Psoas muscle (tissue), 8 donors: ENCODE data around the gene IL3. TPM values are rescaled to one million over a fixed set of nuclear protein-coding genes. Genes with fewer than 3 reads are reported as not detected.

Experiments
- ATAC-seq, 4 donors: fragments of 200-7000 bp; cut with Tn5 transposase; one replicate each; pipeline ENCODE4 v1.9.1; 2020; ENCODE audit warnings: moderate library complexity in 3 of 4, mild to moderate bottlenecking in 2 of 4
- DNase-seq, 2 donors: peaks; one replicate each; pipeline ENCODE4 v3.0.0-alpha.2; 2020
- H3K27ac ChIP-seq: fragments of 200-600 bp; one replicate; pipeline ENCODE4 v1.8.0; 2022
- H3K27me3 ChIP-seq, 3 donors: fragments of 200-600 bp in 1 of 3; one replicate each; pipeline versions ENCODE4 v1.6.1 to v1.8.0; 2013 to 2022; ENCODE audit warnings: low read length in 2 of 3, mild to moderate bottlenecking in 2 of 3, moderate library complexity in 1 of 3; ENCODE audit not compliant: insufficient read depth in 3 of 3
- H3K36me3 ChIP-seq, 2 donors: fragments of 200-600 bp in 1 of 2; one replicate each; pipeline versions ENCODE4 v1.6.1 to v1.8.0; 2013 to 2022; ENCODE audit warnings: low read depth in 1 of 2, mild to moderate bottlenecking in 1 of 2, moderate library complexity in 1 of 2; ENCODE audit not compliant: insufficient read depth in 1 of 2
- H3K4me1 ChIP-seq: fragments of 200-600 bp; one replicate; pipeline ENCODE4 v1.8.0; 2022
- H3K4me3 ChIP-seq: fragments of 200-600 bp; one replicate; pipeline ENCODE4 v1.8.0; 2022; ENCODE audit warnings: mild to moderate bottlenecking
- H3K9me3 ChIP-seq: fragments of 200-600 bp; one replicate; pipeline ENCODE4 v1.8.0; 2022
- WGBS, 3 donors: extraction: QIAGEN DNeasy Blood & Tissue Kit; methylation state at CpG; one replicate each; pipeline versions ENCODE4 v1.1.6 to v1.1.7; 2013; 5-methylcytosine and 5-hydroxymethylcytosine counted together
- intact Hi-C, 2 donors: fragments of 100-400 bp; cut with DNase I; formaldehyde crosslinking; loops; one replicate each; pipeline versions ENCODE4 v1.11.0 to v1.14.2; 2022
- polyA plus RNA-seq, 3 donors: library from polyadenylated mRNA; stranded (reverse); fragments of 200-250 nt; gene quantifications; one replicate each; pipeline ENCODE4 v1.2.3, GENCODE V29; 2013
- total RNA-seq, 4 donors: library from RNA; stranded (reverse); fragmentation: NEBNext Ultra II Directional in 2 of 4; extraction: Animal tissue kit (Norgen Biotek cat#: 25700) in 2 of 4; gene quantifications; one replicate each; pipeline versions ENCODE4 v1.2.1 to v1.2.4, GENCODE V29; 2021 to 2023
- TF ChIP-seq, protein P1 (sequence below): fragments of 200-600 bp; IDR thresholded peaks from one replicate; pipeline ENCODE4 v1.8.0; 2022; ENCODE audit warnings: antibody characterized with exemption
- donor health status: healthy with polysubstance abuse.
- donor health status: DM: no; HTN: no; CAD: no; lungs with moderate emphysema.
- donor health status: Bipolar disorder and iron deficiency.
- donor health status: healthy.
- donor health status: DM: yes; HTN: yes; CAD: no.
- donor health status: DM: no; HTN: no; CAD: no.
- donor health status: DM: no; HTN: no; CAD: no.
- donor health status: DM: yes; HTN: yes; CAD: no.

The IL3 gene
- total and polyA plus RNA-seq, 7 donors, result not detected

DNA sequence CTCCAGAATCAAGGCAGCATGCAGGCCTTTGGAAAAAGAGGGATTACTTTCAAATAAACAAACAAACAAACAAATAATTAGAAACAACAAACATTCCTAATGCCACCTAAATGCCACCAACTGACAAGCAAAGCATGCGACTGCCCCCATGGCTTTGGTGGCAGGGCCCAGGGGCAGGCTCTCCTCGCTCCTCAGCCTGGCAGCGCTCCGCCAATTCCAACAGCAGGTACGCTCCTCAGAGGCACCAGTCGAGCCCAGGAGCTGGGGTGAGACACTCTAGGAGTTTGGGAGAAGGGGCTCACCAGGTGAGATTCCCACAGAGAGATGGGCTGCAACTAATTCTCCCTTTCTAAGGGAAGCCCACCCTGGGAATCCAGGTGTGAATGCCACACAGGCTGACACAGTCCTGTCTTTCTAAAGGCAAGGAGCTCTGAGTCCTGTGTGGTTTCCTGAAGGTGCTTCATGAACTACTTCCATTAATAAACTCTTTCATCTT, 41.0 kb downstream of the IL3 start:
- TF ChIP-seq, protein P1, sequence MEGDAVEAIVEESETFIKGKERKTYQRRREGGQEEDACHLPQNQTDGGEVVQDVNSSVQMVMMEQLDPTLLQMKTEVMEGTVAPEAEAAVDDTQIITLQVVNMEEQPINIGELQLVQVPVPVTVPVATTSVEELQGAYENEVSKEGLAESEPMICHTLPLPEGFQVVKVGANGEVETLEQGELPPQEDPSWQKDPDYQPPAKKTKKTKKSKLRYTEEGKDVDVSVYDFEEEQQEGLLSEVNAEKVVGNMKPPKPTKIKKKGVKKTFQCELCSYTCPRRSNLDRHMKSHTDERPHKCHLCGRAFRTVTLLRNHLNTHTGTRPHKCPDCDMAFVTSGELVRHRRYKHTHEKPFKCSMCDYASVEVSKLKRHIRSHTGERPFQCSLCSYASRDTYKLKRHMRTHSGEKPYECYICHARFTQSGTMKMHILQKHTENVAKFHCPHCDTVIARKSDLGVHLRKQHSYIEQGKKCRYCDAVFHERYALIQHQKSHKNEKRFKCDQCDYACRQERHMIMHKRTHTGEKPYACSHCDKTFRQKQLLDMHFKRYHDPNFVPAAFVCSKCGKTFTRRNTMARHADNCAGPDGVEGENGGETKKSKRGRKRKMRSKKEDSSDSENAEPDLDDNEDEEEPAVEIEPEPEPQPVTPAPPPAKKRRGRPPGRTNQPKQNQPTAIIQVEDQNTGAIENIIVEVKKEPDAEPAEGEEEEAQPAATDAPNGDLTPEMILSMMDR, result no peak
- Histone ChIP-seq H3K4me3 (no peak overlapping the region), H3K27me3 (no peaks in the 10 kb centered on the region), H3K27ac (no peak overlapping the region), H3K36me3 (no peaks in the 10 kb centered on the region), H3K9me3 (no peaks in the 10 kb centered on the region), H3K4me1 (peaks cover 4% of the 10 kb centered on the region)
- 94 to 97% (median 96%) methylated on average over 6 of the region's 6 CpGs for WGBS, 3 donors
- DNase-seq (no peak), ATAC-seq (no peak)
- intact Hi-C loops, result no loop called here

DNA sequence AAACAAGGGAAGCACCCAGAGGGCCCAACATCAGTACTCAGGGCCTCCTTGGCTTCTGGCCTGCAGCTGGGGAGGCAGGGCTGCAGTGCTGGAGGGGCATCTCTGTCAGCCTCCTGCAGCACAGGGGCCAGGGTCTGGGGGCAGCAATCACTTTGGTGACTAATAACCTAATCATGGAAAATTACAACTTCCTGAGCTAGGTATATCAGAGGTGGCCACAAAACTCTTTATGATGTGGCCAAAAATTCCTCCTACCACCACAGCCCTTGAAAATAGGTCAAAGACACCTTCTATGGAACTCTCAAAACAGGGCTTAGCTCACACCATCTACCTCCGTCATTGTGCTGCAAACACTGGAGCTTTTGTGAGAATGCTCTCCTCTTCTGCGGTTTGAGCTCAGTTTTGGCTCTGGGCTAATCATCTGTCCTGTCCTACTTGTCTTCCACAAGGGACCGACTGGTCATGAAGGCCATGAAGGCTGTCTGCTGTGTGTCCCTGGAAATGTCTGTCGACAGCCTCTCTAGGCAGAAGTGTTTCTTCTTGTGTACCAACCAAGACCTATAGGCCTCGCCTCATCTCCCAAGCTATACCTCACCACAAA, 41.7 kb downstream of the IL3 start:
- no peak overlapping the region for H3K4me3 ChIP-seq
- H3K4me1 ChIP-seq, result peaks cover 4% of the 10 kb centered on the region
- DNase-seq (no peak), ATAC-seq (no peak)
- TF ChIP-seq, protein P1, result no peak
- no peaks in the 10 kb centered on the region for H3K36me3 ChIP-seq
- intact Hi-C loops, result no loop called here
- no peak overlapping the region for H3K27ac ChIP-seq
- H3K9me3 ChIP-seq, result no peaks in the 10 kb centered on the region
- WGBS, 3 donors, result 86 to 89% (median 87%) methylated on average over 5 of the region's 5 CpGs
- H3K27me3 ChIP-seq, result no peaks in the 10 kb centered on the region

DNA sequence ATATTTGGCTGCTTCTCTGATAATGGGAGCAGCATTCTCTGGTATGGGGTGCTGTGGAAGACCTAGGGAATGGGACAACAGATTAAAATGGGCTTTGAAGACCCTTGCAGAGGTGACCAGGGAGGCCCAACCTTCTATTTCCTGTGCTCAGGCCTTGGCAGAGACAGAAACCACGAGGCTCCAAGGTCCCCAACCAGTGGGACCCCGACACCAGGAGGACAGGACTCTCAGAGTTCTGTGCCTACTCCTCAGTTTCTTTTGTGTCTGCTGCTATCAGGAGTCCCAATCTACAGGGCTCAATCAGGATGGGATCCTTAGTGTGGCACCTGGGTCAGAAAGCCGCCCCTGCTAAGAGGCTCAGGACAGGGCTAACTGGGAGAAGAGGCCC, 42.5 kb downstream of the IL3 start:
- no peak overlapping the region for H3K27ac ChIP-seq

GRCh38 chr5:132103332-132103951, 43.0 kb downstream of the IL3 start:
- Histone ChIP-seq H3K27ac (no peak overlapping the region), H3K4me3 (no peak overlapping the region), H3K36me3 (no peaks in the 10 kb centered on the region), H3K4me1 (peaks cover 4% of the 10 kb centered on the region), H3K9me3 (no peaks in the 10 kb centered on the region), H3K27me3 (no peaks in the 10 kb centered on the region)
- peak; percentile 40 to 68 (median 58) for ATAC-seq
- DNase-seq, result peak; percentile 81 to 84
- intact Hi-C loops, result no loop called here
- TF ChIP-seq, protein P1, result no peak

More for the DNA sequence above, 42.5 kb downstream of the IL3 start:
- TF ChIP-seq, protein P1, result no peak
- no peaks in the 10 kb centered on the region for H3K27me3 ChIP-seq
- H3K36me3 ChIP-seq, result no peaks in the 10 kb centered on the region
- 67 to 85% (median 78%) methylated on average over 3 of the region's 3 CpGs for WGBS, 3 donors
- DNase-seq, result no peak
- no peak overlapping the region for H3K4me3 ChIP-seq
- no peaks in the 10 kb centered on the region for H3K9me3 ChIP-seq
- ATAC-seq, result no peak
- H3K4me1 ChIP-seq, result peaks cover 4% of the 10 kb centered on the region
- intact Hi-C loops, result no loop called here
